A549 (cell line): ENCODE data around the gene ZNF200.

ENCODE experiments used
- BHLHE40 ChIP-seq: IDR thresholded peaks from 2 replicates; pipeline ENCODE4 v1.6.1; 2012; ENCODE audit warnings: low read depth, low read length, inconsistent platforms
- CHD4 ChIP-seq: fragments of 200-600 bp; sonication (generic); IDR thresholded peaks from 2 replicates; pipeline ENCODE4 v1.6.1; 2016; ENCODE audit warnings: antibody characterized with exemption, mild to moderate bottlenecking, borderline replicate concordance
- EP300 ChIP-seq, 2 experiments: fragments of >200 bp; sonication (Bioruptor Twin); formaldehyde crosslinking; IDR thresholded peaks; 2 replicates in 1 of 2; 3 replicates in 1 of 2; pipeline ENCODE4 v1.6.1; 2016 to 2017
- FOSB ChIP-seq: fragments of 250-450 bp; sonication (Bioruptor Pico); IDR thresholded peaks from 2 replicates; pipeline ENCODE4 v1.5.0; 2020; ENCODE audit warnings: mild to moderate bottlenecking, moderate library complexity
- JUN ChIP-seq, 2 experiments: fragments of >200 bp; sonication (Bioruptor Twin); formaldehyde crosslinking; IDR thresholded peaks; 2 replicates in 1 of 2; 3 replicates in 1 of 2; pipeline ENCODE4 v1.6.1; 2016 to 2017
- JUNB ChIP-seq: fragments of >200 bp; sonication (Bioruptor Twin); formaldehyde crosslinking; IDR thresholded peaks from 2 replicates; pipeline ENCODE4 v1.6.1; 2016
- MAFK ChIP-seq: fragments of 450-650 bp; IDR thresholded peaks from 2 replicates; pipeline ENCODE4 v1.6.1; 2014; ENCODE audit not compliant: partially characterized antibody
- MAZ ChIP-seq: fragments of 150-350 bp; IDR thresholded peaks from 2 replicates; pipeline ENCODE4 v1.6.1; 2014; ENCODE audit warnings: antibody characterized with exemption, low read depth, low read length, borderline replicate concordance
- POLR2A ChIP-seq: IDR thresholded peaks from 2 replicates; pipeline ENCODE4 v1.6.1; 2012; ENCODE audit warnings: mild to moderate bottlenecking, low read length
- TFCP2L1 ChIP-seq: fragments of 250-450 bp; sonication (Bioruptor Pico); IDR thresholded peaks from 2 replicates; pipeline ENCODE4 v1.5.0; 2021; ENCODE audit warnings: mild to moderate bottlenecking
- ZSCAN20 ChIP-seq: fragments of 250-450 bp; sonication (Bioruptor Pico); IDR thresholded peaks from 2 replicates; pipeline ENCODE4 v1.8.0; 2022; ENCODE audit warnings: mild to moderate bottlenecking, moderate library complexity
- TF ChIP-seq, protein P1 (sequence below): fragments of >200 bp; sonication (Bioruptor Twin); formaldehyde crosslinking; IDR thresholded peaks from 3 replicates; pipeline ENCODE4 v1.5.1; 2016
- TF ChIP-seq, protein P2 (sequence below): IDR thresholded peaks from 2 replicates; pipeline ENCODE4 v1.6.1; 2012

DNA sequence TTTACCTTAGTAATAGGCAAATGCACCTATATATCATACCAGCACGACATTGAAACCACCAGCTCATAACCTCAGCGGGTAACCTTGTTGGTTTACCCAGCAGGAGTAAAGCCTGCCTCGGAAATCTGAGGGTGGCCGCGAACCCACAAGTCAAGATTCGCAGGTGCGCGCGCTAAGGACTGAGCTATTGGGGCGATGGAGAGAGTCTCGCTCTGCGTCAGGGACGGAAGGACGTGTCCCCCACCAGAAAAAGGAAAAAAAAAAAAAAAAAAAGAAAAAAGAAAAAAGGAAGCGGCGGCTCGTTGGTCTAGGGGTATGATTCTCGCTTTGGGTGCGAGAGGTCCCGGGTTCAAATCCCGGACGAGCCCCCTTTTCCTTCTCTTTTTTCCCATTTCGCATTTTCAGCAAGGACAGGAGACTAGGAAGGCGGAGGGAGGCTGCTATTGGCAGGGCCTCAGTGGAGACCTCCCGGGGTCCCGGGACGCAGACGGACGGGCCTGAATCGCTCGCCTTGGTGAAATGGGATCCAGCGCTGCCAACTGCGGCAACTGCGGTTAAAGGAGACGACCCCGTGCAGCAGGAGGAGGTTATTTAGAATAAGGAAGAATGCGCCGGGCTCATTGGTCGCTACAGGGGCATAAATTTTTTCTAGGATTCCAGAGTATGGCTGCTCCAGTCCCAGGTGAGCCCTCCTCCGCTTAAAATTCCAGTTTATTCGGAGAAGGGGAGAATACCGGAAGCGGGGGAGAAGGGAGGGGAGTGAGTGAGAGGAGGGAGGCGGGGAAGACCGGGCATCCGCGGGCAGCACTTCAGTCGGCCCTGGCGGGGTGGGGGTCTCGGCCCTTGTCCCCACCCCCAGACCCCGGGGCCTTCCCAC lies 46.9 kb downstream of the ZNF200 start, which contains the start of gene OR1F1:
- TF ChIP-seq FOSB (no peak), JUN (IDR thresholded peaks at IDR 0.05) (no peak), ZSCAN20 (no peak), MAZ (no peak), MAFK (no peak), EP300 (IDR thresholded peaks at IDR 0.05) (no peak), CHD4 (no peak), POLR2A (no peak), TFCP2L1 (CRISPR knock-in tag) (no peak), JUNB (no peak), BHLHE40 (no peak)
- TF ChIP-seq, protein P1, sequence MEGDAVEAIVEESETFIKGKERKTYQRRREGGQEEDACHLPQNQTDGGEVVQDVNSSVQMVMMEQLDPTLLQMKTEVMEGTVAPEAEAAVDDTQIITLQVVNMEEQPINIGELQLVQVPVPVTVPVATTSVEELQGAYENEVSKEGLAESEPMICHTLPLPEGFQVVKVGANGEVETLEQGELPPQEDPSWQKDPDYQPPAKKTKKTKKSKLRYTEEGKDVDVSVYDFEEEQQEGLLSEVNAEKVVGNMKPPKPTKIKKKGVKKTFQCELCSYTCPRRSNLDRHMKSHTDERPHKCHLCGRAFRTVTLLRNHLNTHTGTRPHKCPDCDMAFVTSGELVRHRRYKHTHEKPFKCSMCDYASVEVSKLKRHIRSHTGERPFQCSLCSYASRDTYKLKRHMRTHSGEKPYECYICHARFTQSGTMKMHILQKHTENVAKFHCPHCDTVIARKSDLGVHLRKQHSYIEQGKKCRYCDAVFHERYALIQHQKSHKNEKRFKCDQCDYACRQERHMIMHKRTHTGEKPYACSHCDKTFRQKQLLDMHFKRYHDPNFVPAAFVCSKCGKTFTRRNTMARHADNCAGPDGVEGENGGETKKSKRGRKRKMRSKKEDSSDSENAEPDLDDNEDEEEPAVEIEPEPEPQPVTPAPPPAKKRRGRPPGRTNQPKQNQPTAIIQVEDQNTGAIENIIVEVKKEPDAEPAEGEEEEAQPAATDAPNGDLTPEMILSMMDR, result no peak
- TF ChIP-seq, protein P2, sequence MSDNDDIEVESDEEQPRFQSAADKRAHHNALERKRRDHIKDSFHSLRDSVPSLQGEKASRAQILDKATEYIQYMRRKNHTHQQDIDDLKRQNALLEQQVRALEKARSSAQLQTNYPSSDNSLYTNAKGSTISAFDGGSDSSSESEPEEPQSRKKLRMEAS, result peak; percentile 69
